GM13976 (cell line): ENCODE results near the gene POLL.
A peak's percentile ranks its signal among the peaks of the same experiment; 100 is the strongest.

Experiments
- DNase-seq: peaks from one replicate; pipeline ENCODE4 v3.0.0; 2012; ENCODE audit warnings: low spot score
- in situ Hi-C: fragments of 300-500 bp; cut with MboI; formaldehyde crosslinking; loops from one replicate; pipeline ENCODE4 v1.12.0; 2022; ENCODE audit warnings: low sequenced_read_pairs, mixed read lengths, inconsistent platforms; ENCODE audit not compliant: unreplicated experiment
- TF ChIP-seq, protein P1 (sequence below): IDR thresholded peaks from 2 replicates; pipeline ENCODE4 v1.5.1; 2012; ENCODE audit warnings: borderline replicate concordance, mild to moderate bottlenecking; ENCODE audit not compliant: insufficient read depth; ENCODE audit errors: extremely low read depth, missing control alignments, control extremely low read depth

The POLL gene

GRCh38 chr10:101564490-101564991 is 23.5 kb downstream of the POLL start:
- DNase-seq = no peak
- in situ Hi-C loops = loop anchor here (25.0 kb wide), 2 partner anchors 252 to 352 kb away; no protein-coding TSS in a partner anchor

GRCh38 chr10:101563497-101564040 is 24.5 kb downstream of the POLL start:
- TF ChIP-seq, protein P1, sequence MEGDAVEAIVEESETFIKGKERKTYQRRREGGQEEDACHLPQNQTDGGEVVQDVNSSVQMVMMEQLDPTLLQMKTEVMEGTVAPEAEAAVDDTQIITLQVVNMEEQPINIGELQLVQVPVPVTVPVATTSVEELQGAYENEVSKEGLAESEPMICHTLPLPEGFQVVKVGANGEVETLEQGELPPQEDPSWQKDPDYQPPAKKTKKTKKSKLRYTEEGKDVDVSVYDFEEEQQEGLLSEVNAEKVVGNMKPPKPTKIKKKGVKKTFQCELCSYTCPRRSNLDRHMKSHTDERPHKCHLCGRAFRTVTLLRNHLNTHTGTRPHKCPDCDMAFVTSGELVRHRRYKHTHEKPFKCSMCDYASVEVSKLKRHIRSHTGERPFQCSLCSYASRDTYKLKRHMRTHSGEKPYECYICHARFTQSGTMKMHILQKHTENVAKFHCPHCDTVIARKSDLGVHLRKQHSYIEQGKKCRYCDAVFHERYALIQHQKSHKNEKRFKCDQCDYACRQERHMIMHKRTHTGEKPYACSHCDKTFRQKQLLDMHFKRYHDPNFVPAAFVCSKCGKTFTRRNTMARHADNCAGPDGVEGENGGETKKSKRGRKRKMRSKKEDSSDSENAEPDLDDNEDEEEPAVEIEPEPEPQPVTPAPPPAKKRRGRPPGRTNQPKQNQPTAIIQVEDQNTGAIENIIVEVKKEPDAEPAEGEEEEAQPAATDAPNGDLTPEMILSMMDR = no peak
- in situ Hi-C loops = loop anchor here (25.0 kb wide), 2 partner anchors 251 to 351 kb away; no protein-coding TSS in a partner anchor
- DNase-seq = no peak

More at GRCh38 chr10:101564490-101564991, 23.5 kb downstream of the POLL start:
- TF ChIP-seq, protein P1 = no peak

DNA sequence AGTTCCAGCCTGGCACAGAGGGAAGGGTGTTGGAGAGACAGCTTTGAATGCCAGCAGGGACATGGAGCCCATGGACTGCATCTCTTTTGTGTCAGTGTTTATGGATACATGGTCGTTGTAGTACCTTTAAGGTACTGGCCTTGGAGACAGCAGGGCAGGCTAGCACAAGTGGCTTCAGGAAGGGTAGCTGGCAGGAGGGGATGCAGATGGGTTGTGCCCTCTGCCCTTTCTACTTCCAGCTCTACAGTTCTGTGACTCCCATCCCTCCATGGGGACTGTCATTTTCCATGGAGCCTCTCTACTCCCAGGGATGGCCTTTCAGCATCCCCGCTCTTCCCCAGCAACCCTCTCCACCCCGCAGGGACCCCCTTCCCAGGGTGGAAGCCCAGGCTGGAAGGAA is 25.1 kb downstream of the POLL start:
- in situ Hi-C loops = loop anchor here (25.0 kb wide), 2 partner anchors 251 to 351 kb away; no protein-coding TSS in a partner anchor
- DNase-seq = no peak
- TF ChIP-seq, protein P1 = no peak

GRCh38 chr10:101562231-101562630 is 25.8 kb downstream of the POLL start:
- TF ChIP-seq, protein P1 = no peak
- no peak for DNase-seq
- in situ Hi-C loops = loop anchor here (25.0 kb wide), 2 partner anchors 250 to 350 kb away; no protein-coding TSS in a partner anchor

- DNase-seq = peak; percentile 33
- TF ChIP-seq, protein P1 = no peak
- in situ Hi-C loops = loop anchor here (25.0 kb wide), 2 partner anchors 249 to 349 kb away; no protein-coding TSS in a partner anchor
Observed at GRCh38 chr10:101561068-101561915, 26.8 kb downstream of the POLL start.

DNA sequence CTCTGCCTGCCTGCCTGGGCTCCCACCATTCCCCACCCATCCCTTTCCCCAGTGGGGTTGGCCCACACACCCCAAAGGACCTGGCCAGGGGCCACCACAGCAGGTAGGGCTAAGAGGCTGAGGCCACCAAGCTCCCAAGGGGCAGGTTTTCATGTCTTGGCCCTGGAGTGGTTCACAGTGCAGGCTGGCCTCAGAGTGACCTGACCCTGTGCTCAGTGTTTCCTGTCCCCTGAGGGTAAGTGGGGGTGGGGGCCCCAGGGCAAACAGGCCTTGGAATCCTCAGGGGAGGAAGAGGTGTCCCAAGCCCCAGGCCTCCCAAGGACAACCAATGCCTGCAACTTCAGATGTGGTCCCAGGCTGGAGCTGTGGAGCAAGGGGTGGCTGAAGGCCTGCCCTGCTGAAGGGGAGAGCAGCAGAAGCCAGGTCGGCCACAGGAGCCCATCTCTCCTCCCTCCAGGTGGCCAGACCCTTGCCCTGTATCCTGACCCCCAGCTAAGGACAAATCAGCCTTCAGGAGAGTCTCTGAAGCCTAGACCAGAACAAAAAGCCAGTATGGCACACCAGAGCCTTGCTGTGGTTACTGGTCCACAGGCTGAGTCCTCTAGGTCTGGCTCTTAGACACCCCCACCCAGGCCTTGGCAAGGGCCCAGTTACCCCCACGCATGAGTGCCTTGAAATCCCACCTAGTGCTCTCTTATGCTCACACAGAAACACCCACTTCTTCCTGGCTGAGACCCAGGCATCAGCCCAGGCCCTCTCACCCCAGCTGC is 27.6 kb downstream of the POLL start:
- TF ChIP-seq, protein P1 = no peak
- DNase-seq = peak; percentile 42
- in situ Hi-C loops = loop anchor here (25.0 kb wide), 2 partner anchors 248 to 348 kb away; no protein-coding TSS in a partner anchor
